22Rv1 (cell line): ENCODE results near the gene S100B.

ENCODE experiments used
- ZFX ChIP-seq: fragments of 450-650 bp; IDR thresholded peaks from 2 replicates; pipeline ENCODE4 v1.6.1; 2017; ENCODE audit warnings: antibody characterized with exemption, borderline replicate concordance
- TF ChIP-seq, protein P1 (sequence below): fragments of 450-650 bp; IDR thresholded peaks from 2 replicates; pipeline ENCODE4 v1.5.1; 2017; ENCODE audit warnings: mild to moderate bottlenecking

DNA sequence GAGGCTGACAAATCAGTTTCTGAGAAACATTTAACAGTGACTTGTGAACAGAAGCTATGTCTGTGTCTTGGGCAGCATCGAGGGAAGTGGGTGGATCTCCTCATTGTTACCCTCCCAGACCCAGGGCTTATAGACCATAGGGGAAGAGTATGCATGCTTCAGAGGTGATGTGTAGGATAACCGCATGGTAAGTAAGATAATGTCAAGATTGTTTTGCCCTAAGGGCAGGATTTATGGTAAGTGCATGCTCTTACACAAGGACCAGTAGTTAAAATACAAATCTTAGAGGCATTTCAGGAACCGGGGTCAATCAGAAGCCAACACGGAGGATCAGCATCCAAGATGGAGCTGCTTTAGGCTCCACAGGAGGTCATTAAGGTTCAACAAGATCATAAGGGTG is 22.8 kb upstream of the S100B start:
- TF ChIP-seq, protein P1, sequence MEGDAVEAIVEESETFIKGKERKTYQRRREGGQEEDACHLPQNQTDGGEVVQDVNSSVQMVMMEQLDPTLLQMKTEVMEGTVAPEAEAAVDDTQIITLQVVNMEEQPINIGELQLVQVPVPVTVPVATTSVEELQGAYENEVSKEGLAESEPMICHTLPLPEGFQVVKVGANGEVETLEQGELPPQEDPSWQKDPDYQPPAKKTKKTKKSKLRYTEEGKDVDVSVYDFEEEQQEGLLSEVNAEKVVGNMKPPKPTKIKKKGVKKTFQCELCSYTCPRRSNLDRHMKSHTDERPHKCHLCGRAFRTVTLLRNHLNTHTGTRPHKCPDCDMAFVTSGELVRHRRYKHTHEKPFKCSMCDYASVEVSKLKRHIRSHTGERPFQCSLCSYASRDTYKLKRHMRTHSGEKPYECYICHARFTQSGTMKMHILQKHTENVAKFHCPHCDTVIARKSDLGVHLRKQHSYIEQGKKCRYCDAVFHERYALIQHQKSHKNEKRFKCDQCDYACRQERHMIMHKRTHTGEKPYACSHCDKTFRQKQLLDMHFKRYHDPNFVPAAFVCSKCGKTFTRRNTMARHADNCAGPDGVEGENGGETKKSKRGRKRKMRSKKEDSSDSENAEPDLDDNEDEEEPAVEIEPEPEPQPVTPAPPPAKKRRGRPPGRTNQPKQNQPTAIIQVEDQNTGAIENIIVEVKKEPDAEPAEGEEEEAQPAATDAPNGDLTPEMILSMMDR, result no peak
- TF ChIP-seq ZFX, result no peak
